ENCODE results near the gene NAT16. TPM values are rescaled to one million over a fixed set of nuclear protein-coding genes. Genes with fewer than 3 reads are reported as not detected.
"Not testable (repeated sequence)": the region's sequence is repeated elsewhere in the genome, so short reads cannot be mapped to it uniquely, and the experiment has no call there.

Gene NAT16
- total RNA-seq, 2 experiments from 2014 or later: not detected

- CTCF ChIA-PET: interaction anchor here (1.5 to 10.1 kb wide), 2 partner anchors 33 to 53 kb away, joined by 5 to 233 read pairs; no protein-coding TSS in a partner anchor
- H3K27me3 Mint-ChIP-seq (ENCODE audit: low read depth): peaks cover 16% of the 10 kb centered on the region
- H3K4me3 Mint-ChIP-seq: no peak overlapping the region
- H3K36me3 Mint-ChIP-seq (ENCODE audit: low read depth): no peaks in the 10 kb centered on the region
- intact Hi-C loops (cut with micrococcal nuclease): no loop called here
- no peak overlapping the region for H3K27ac Mint-ChIP-seq
- H3K9me3 Mint-ChIP-seq: no peaks in the 10 kb centered on the region
- no peak for DNase-seq
- H3K4me1 Mint-ChIP-seq (ENCODE audit: low read depth): peaks cover 50% of the 10 kb centered on the region
These were observed 39.8 kb downstream of the NAT16 start for GRCh38 chr7:101140339-101140699.

GRCh38 chr7:101138213-101138870 is 41.8 kb downstream of the NAT16 start:
- Mint-ChIP-seq H3K4me3 (no peak overlapping the region), H3K27ac (peak overlapping the region; percentile 41), H3K4me1 (ENCODE audit: low read depth) (peaks cover 60% of the 10 kb centered on the region), H3K36me3 (ENCODE audit: low read depth) (no peaks in the 10 kb centered on the region), H3K9me3 (no peaks in the 10 kb centered on the region), H3K27me3 (ENCODE audit: low read depth) (peaks cover 10% of the 10 kb centered on the region)
- intact Hi-C loops (cut with micrococcal nuclease): loop anchor here (1.0 to 5.0 kb wide), 6 partner anchors 11 to 251 kb away; partner anchors contain the start of genes AP1S1, SERPINE1, TRIM56 and UFSP1
- CTCF ChIA-PET: interaction anchor here (0.6 to 2.8 kb wide), 3 partner anchors 17 to 54 kb away, joined by 3 to 10 read pairs (median 4); no protein-coding TSS in a partner anchor
- DNase-seq: peak; percentile 96

GRCh38 chr7:101137651-101138212 is 42.4 kb downstream of the NAT16 start:
- no peaks in the 10 kb centered on the region for H3K9me3 Mint-ChIP-seq
- H3K4me1 Mint-ChIP-seq (ENCODE audit: low read depth): peaks cover 58% of the 10 kb centered on the region
- CTCF ChIA-PET: interaction anchor here (0.6 to 2.8 kb wide), 4 partner anchors 18 to 400 kb away, joined by 3 to 10 read pairs (median 4); no protein-coding TSS in a partner anchor
- intact Hi-C loops (cut with micrococcal nuclease): loop anchor here (1.0 to 5.0 kb wide), 6 partner anchors 10 to 250 kb away; partner anchors contain the start of genes AP1S1, SERPINE1, TRIM56 and UFSP1
- H3K4me3 Mint-ChIP-seq: no peak overlapping the region
- no peaks in the 10 kb centered on the region for H3K36me3 Mint-ChIP-seq (ENCODE audit: low read depth)
- peaks cover 8% of the 10 kb centered on the region for H3K27me3 Mint-ChIP-seq (ENCODE audit: low read depth)
- H3K27ac Mint-ChIP-seq: peak overlapping the region; percentile 41
- no peak for DNase-seq

DNA sequence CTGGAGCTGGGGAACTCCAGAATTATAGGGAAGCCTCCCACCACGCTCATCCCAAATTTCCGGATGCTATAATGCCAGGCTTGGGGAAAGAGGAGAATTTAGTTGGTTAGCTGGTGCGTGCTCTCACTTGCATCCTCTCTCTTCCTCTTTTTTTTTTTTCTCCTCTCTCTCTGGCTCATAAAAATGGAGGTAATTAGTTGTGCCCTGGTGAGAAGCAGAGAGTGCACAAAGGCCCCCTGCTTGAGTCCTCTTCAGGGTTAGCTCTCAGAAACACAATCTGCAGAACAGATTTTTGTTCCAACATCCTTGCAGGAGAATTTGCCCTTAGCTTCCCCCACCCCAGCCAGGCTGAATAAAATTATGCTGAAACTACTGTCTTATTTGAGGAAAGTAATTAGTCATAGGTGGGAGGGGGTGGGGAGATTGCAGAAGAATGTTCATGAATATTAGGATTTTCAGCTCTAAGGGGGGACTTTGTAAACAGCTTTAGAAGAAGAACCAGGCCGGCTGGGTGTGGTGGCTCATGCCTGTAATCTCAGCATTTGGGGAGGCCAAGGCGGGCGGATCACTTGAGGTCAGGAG is 45.6 kb downstream of the NAT16 start:
- Mint-ChIP-seq H3K36me3 (ENCODE audit: low read depth) (no peaks in the 10 kb centered on the region), H3K27me3 (ENCODE audit: low read depth) (peaks cover 12% of the 10 kb centered on the region), H3K4me1 (ENCODE audit: low read depth) (peaks cover 45% of the 10 kb centered on the region), H3K27ac (no peak overlapping the region), H3K4me3 (no peak overlapping the region), H3K9me3 (no peaks in the 10 kb centered on the region)
- intact Hi-C loops (cut with micrococcal nuclease): no loop called here
- no peak for DNase-seq
- CTCF ChIA-PET: interaction anchor here (0.6 to 5.0 kb wide), 7 partner anchors 9 to 1204 kb away, joined by 3 to 27 read pairs (median 4); no protein-coding TSS in a partner anchor

DNA sequence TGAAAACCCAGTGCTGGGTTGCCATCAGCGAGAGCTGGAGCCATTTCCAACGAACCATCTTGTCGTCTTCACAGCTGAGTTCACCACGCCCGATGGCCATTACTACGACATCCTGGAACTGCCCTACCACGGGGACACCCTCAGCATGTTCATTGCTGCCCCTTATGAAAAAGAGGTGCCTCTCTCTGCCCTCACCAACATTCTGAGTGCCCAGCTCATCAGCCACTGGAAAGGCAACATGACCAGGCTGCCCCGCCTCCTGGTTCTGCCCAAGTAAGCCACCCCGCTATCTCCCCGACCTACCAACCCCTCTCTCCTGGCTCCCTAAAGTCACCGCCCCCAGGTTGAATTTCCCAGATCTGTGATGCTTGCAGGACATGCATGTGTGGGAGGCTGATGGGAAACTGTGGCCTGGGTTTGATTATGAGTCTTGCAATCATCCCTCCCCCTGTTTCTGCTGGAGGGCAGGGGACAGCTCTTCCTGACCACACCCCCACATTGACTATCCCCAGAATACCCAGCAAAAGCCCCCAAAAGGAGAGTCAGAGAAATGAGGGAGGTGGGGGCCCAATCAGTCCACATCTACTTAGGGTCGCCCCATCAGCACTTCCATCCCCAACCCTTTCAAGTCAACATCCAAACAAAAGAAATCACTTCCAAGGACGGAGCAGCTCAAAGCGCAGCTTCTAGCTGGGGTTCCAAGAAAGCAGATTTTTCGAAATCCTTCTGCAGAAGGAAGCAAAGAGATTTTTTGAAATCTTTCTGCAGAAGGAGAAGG is 46.3 kb downstream of the NAT16 start:
- H3K9me3 Mint-ChIP-seq: no peaks in the 10 kb centered on the region
- CTCF ChIA-PET: interaction anchor here (0.8 to 5.0 kb wide), 6 partner anchors 9 to 158 kb away, joined by 3 to 27 read pairs (median 4); no protein-coding TSS in a partner anchor
- H3K4me1 Mint-ChIP-seq (ENCODE audit: low read depth): peaks cover 41% of the 10 kb centered on the region
- peaks cover 12% of the 10 kb centered on the region for H3K27me3 Mint-ChIP-seq (ENCODE audit: low read depth)
- intact Hi-C loops (cut with micrococcal nuclease): no loop called here
- no peak for DNase-seq
- no peaks in the 10 kb centered on the region for H3K36me3 Mint-ChIP-seq (ENCODE audit: low read depth)
- no peak overlapping the region for H3K4me3 Mint-ChIP-seq
- no peak overlapping the region for H3K27ac Mint-ChIP-seq

- DNase-seq; H3K4me3 Mint-ChIP-seq; H3K9me3 Mint-ChIP-seq; intact Hi-C loops (cut with micrococcal nuclease); H3K27ac Mint-ChIP-seq; H3K36me3 Mint-ChIP-seq (ENCODE audit: low read depth): not testable (repeated sequence)
- CTCF ChIA-PET: interaction anchor here (1.0 to 5.0 kb wide), 3 partner anchors 10 to 111 kb away, joined by 4 to 27 read pairs (median 4); no protein-coding TSS in a partner anchor
- H3K4me1 Mint-ChIP-seq (ENCODE audit: low read depth): peaks cover 34% of the 10 kb centered on the region
- H3K27me3 Mint-ChIP-seq (ENCODE audit: low read depth): peaks cover 12% of the 10 kb centered on the region
These were observed 47.2 kb downstream of the NAT16 start for GRCh38 chr7:101132626-101133600.

DNA sequence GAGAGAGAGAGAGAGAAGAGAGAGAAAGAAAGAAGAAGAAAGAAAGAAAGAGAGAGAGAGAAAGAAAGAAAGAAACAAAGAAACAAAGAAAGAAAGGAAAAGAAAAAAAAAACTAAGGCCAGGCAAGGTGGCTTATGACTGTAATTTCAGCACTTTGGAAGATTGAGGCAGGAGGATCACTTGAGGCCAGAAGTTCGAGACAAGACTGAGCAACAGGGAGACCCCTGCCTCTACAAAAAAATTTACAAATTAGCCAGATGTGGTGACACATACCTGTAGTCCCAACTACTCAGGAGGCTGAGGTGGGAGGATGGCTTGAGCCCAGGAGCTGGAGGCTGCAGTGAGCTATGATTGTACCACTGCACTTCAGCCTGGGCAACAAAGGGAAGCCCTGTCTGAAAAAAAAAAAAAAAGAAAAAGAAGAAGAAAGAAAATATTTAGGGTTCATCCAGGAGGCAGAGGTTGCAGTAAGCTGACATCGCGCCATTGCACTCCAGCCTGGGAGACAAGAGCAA is 50.4 kb downstream of the NAT16 start:
- H3K27ac Mint-ChIP-seq: no peak overlapping the region
- peaks cover 29% of the 10 kb centered on the region for H3K27me3 Mint-ChIP-seq (ENCODE audit: low read depth)
- no peak overlapping the region for H3K4me3 Mint-ChIP-seq
- intact Hi-C loops (cut with micrococcal nuclease): no loop called here
- no peaks in the 10 kb centered on the region for H3K36me3 Mint-ChIP-seq (ENCODE audit: low read depth)
- H3K4me1 Mint-ChIP-seq (ENCODE audit: low read depth): peaks cover 34% of the 10 kb centered on the region
- no peaks in the 10 kb centered on the region for H3K9me3 Mint-ChIP-seq
- no peak for DNase-seq
- CTCF ChIA-PET: interaction anchor here (0.6 to 1.1 kb wide), 3 partner anchors 10 to 1019 kb away, joined by 4 to 5 read pairs (median 4); no protein-coding TSS in a partner anchor

DNA sequence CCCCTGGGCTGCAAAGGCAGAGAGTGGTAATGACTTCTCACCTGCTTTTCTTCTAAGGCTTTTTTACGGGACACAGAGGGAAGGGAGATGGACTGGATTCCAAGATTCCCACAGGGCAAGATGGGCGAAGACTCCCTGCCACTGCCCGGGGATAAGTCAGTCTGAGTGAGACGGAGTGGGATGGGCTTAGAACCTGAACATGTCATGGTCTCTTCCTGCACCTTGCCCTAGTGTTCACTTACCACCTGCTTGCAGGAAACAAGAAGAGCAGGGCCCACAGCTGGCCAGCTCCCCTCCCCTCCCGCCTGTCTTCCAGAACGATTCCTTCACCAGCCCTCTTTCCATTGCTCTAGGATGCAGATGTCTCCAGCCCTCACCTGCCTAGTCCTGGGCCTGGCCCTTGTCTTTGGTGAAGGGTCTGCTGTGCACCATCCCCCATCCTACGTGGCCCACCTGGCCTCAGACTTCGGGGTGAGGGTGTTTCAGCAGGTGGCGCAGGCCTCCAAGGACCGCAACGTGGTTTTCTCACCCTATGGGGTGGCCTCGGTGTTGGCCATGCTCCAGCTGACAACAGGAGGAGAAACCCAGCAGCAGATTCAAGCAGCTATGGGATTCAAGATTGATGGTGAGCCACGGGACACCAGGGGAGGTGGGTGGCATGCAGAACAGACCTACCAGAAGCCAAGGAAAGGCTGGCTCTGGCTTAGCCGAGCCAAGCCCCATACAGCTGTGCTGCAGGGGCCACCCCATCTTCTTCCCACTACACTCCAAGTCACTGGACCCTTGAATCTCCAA is 51.9 kb downstream of the NAT16 start:
- Mint-ChIP-seq H3K27ac (no peak overlapping the region), H3K27me3 (ENCODE audit: low read depth) (peaks cover 37% of the 10 kb centered on the region), H3K4me1 (ENCODE audit: low read depth) (peaks cover 26% of the 10 kb centered on the region), H3K9me3 (no peaks in the 10 kb centered on the region), H3K36me3 (ENCODE audit: low read depth) (no peaks in the 10 kb centered on the region), H3K4me3 (no peak overlapping the region)
- CTCF ChIA-PET: interaction anchor here (0.5 to 1.1 kb wide), 2 partner anchors 49 to 314 kb away, joined by 3 to 4 read pairs; no protein-coding TSS in a partner anchor
- DNase-seq: no peak
- intact Hi-C loops (cut with micrococcal nuclease): no loop called here

DNA sequence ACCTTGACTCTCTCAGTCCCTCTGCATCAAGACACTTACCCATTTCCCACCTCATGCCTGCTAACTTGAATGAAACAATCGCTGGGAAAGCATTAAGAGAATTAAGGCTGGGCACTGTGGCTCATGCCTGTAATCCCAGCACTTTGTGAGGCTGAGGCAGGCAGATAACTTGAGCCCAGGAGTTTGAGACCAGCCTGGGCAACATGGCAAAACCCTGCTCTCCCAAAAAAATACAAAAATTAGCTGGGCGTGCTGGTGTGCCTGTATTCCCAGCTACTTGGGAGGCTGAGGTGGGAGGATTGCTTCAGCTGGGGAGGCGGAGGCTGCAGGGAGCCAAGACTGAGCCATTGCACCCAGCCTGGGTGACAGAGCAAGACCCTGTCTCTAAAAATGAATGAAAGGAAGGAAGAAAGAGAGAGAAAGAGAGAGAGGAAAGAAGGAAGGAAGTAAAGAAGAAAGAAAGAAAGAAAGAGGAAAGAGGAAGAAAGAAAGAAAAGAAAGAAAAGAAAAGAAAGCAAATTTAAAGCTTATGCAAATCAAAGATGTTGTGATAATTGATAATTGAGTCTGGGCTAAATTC is 52.5 kb downstream of the NAT16 start:
- peaks cover 43% of the 10 kb centered on the region for H3K27me3 Mint-ChIP-seq (ENCODE audit: low read depth)
- no peaks in the 10 kb centered on the region for H3K36me3 Mint-ChIP-seq (ENCODE audit: low read depth)
- H3K4me1 Mint-ChIP-seq (ENCODE audit: low read depth): peaks cover 28% of the 10 kb centered on the region
- no peaks in the 10 kb centered on the region for H3K9me3 Mint-ChIP-seq
- intact Hi-C loops (cut with micrococcal nuclease): loop anchor here (1.0 kb wide), 1 partner anchor 11 kb away; no protein-coding TSS in a partner anchor
- no peak overlapping the region for H3K27ac Mint-ChIP-seq
- DNase-seq: no peak
- H3K4me3 Mint-ChIP-seq: peak overlapping the region; percentile 45
- CTCF ChIA-PET: interaction anchor here (0.5 kb wide), 2 partner anchors 47 to 48 kb away, joined by 3 to 4 read pairs; no protein-coding TSS in a partner anchor
